ENCODE measurements around the gene BACH2. TPM values are rescaled to one million over a fixed set of nuclear protein-coding genes. Genes with fewer than 3 reads are reported as not detected.

The BACH2 gene
- total RNA-seq, 1 experiment from 2014 or later: 3.3 TPM

- DNase-seq (ENCODE audit: low read depth, low spot score) (no peak), ATAC-seq (no peak)
- H3K9ac ChIP-seq (ENCODE audit: low read length): no peak overlapping the region
- no peak overlapping the region for H3K4me3 ChIP-seq (replicated peaks in 1 of 2; ENCODE audit: low read depth in 1 of 2, low read length in 2 of 2)
- H3K9me2 ChIP-seq (ENCODE audit: insufficient read depth): no peaks in the 10 kb centered on the region
- ChIA-PET CTCF (no interaction called here), RAD21 (ENCODE audit: low non-redundant PET in 1 of 2, low total read pairs in 2 of 2, uncharacterized antibody in 2 of 2, unreplicated experiment in 2 of 2) (no interaction called here), POLR2A (no interaction called here)
- no peaks in the 10 kb centered on the region for H3K9me3 ChIP-seq (ENCODE audit: control insufficient read depth in 1 of 2, insufficient read depth in 1 of 2, low read depth in 1 of 2, low read length in 2 of 2)
- TF ChIP-seq, protein P1, sequence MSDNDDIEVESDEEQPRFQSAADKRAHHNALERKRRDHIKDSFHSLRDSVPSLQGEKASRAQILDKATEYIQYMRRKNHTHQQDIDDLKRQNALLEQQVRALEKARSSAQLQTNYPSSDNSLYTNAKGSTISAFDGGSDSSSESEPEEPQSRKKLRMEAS (IDR thresholded peaks at IDR 0.05): no peak
- TF ChIP-seq ZFX (IDR thresholded peaks at IDR 0.05): no peak
- no peak for TF ChIP-seq ATF3 (IDR thresholded peaks at IDR 0.05)
- no peak for TF ChIP-seq YY1 (IDR thresholded peaks at IDR 0.05; ENCODE audit: extremely low read depth, insufficient replicate concordance, low read depth, low read length)
- TF ChIP-seq SIN3A (IDR thresholded peaks at IDR 0.05; ENCODE audit: low read depth): no peak
- no TSS peak for BruUV-seq (replicated peaks)
- H3K36me3 ChIP-seq (ENCODE audit: control insufficient read depth in 1 of 2, insufficient read depth in 2 of 2, low read length in 2 of 2): no peaks in the 10 kb centered on the region
- no peak overlapping the region for H3K27ac ChIP-seq (ENCODE audit: low read depth, low read length)
- no peaks in the 10 kb centered on the region for H3K4me1 ChIP-seq (ENCODE audit: control insufficient read depth in 1 of 2, insufficient read depth in 2 of 2, low read length in 2 of 2)
- H3K79me2 ChIP-seq (ENCODE audit: insufficient read depth, low read length): no peaks in the 10 kb centered on the region
- intact Hi-C loops (cut with micrococcal nuclease): no loop called here
- no peaks in the 10 kb centered on the region for H3K27me3 ChIP-seq (ENCODE audit: insufficient read depth, low read length)
- no peaks in the 10 kb centered on the region for H4K20me1 ChIP-seq (ENCODE audit: insufficient read depth)
- H2AFZ ChIP-seq (ENCODE audit: low read depth, low read length, poor library complexity, severe bottlenecking): no peak overlapping the region
- no peak overlapping the region for H3K4me2 ChIP-seq (ENCODE audit: low read length)
These were observed 28.5 kb downstream of the BACH2 start for GRCh38 chr6:90268178-90268577.

DNA sequence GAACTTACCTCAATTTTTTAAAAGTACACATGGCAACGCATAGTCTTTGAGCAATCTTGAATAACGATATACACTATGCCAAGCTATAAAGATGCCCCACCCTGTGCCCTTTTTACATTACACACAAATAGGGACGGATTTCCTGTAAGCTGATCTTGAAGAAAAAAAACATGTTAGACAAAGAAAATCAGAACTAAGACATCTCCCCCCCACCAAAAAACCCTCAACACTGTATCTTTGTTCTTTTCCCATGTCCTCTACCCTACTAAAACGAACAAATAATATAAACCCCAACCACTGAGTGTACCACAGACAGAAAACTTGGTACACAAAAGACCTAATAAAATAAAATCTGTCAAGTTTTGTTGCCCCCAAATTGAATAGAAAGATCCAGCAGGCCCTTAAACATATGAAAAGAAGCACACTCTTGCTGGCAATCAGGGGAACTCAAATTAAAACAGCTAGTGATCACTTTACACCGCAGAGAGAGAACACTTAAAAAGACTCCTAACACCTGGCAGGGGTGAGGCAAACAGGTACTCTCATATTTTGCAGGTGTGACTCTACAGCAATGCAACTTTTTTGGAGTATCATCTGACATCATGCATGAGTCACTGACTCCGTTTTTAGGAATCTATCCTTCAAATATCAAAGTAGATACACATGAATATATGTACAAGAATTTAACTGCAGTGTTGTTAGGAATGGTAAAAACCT is 29.6 kb downstream of the BACH2 start:
- RAD21 ChIA-PET (ENCODE audit: low non-redundant PET in 1 of 2, low total read pairs in 2 of 2, uncharacterized antibody in 2 of 2, unreplicated experiment in 2 of 2): no interaction called here
- H3K27ac ChIP-seq (ENCODE audit: low read depth, low read length): no peak overlapping the region
- ATAC-seq (no peak), DNase-seq (ENCODE audit: low read depth, low spot score) (no peak)
- H3K9me3 ChIP-seq (ENCODE audit: control insufficient read depth in 1 of 2, insufficient read depth in 1 of 2, low read depth in 1 of 2, low read length in 2 of 2): no peaks in the 10 kb centered on the region
- no peaks in the 10 kb centered on the region for H3K36me3 ChIP-seq (ENCODE audit: control insufficient read depth in 1 of 2, insufficient read depth in 2 of 2, low read length in 2 of 2)
- CTCF ChIA-PET: no interaction called here
- H2AFZ ChIP-seq (ENCODE audit: low read depth, low read length, poor library complexity, severe bottlenecking): no peak overlapping the region
- POLR2A ChIA-PET: no interaction called here
- no peaks in the 10 kb centered on the region for H3K27me3 ChIP-seq (ENCODE audit: insufficient read depth, low read length)
- no peaks in the 10 kb centered on the region for H4K20me1 ChIP-seq (ENCODE audit: insufficient read depth)
- H3K4me1 ChIP-seq (ENCODE audit: control insufficient read depth in 1 of 2, insufficient read depth in 2 of 2, low read length in 2 of 2): no peaks in the 10 kb centered on the region
- no peaks in the 10 kb centered on the region for H3K79me2 ChIP-seq (ENCODE audit: insufficient read depth, low read length)
- H3K9ac ChIP-seq (ENCODE audit: low read length): no peak overlapping the region
- H3K4me3 ChIP-seq (replicated peaks in 1 of 2; ENCODE audit: low read depth in 1 of 2, low read length in 2 of 2): no peak overlapping the region
- H3K4me2 ChIP-seq (ENCODE audit: low read length): no peak overlapping the region
- intact Hi-C loops (cut with micrococcal nuclease): no loop called here
- H3K9me2 ChIP-seq (ENCODE audit: insufficient read depth): no peaks in the 10 kb centered on the region
- BruUV-seq (replicated peaks): no TSS peak
- TF ChIP-seq SIN3A (IDR thresholded peaks at IDR 0.05; ENCODE audit: low read depth): no peak
- no peak for TF ChIP-seq CBX3 (IDR thresholded peaks at IDR 0.05; ENCODE audit: low read depth)
- TF ChIP-seq JUND (IDR thresholded peaks at IDR 0.05): no peak
- no peak for TF ChIP-seq POLR2A (IDR thresholded peaks at IDR 0.05; ENCODE audit: borderline replicate concordance, extremely low read depth, insufficient read depth, insufficient read length)
- no peak for TF ChIP-seq CTCF (IDR thresholded peaks at IDR 0.05 in 2 of 3, conservative IDR thresholded peaks at IDR 0.05 in 1 of 3; ENCODE audit: borderline replicate concordance in 1 of 3, insufficient read depth in 1 of 3, low read depth in 2 of 3, low read length in 2 of 3)
- no peak for TF ChIP-seq EGR1 (IDR thresholded peaks at IDR 0.05; ENCODE audit: low read depth)
- no peak for TF ChIP-seq SP1 (IDR thresholded peaks at IDR 0.05; ENCODE audit: low read depth)
- TF ChIP-seq REST (IDR thresholded peaks at IDR 0.05; ENCODE audit: low read depth): no peak

Data from HCT116 (cell line).